ENCODE results near the gene UBTF. TPM values are rescaled to one million over a fixed set of nuclear protein-coding genes. Genes with fewer than 3 reads are reported as not detected.

UBTF gene
- total and polyA plus RNA-seq, 2 donors = 70.1 to 91.6 TPM

- no peaks in the 10 kb centered on the region for H3K9me3 ChIP-seq (ENCODE audit: control insufficient read depth in 2 of 2, insufficient read depth in 1 of 2, low read length in 1 of 2)
- DNase-seq (ENCODE audit: low read depth in 6 of 9, low spot score in 9 of 9) = no peak
- H3K4me1 ChIP-seq (ENCODE audit: control insufficient read depth in 2 of 2, insufficient read depth in 2 of 2, low read length in 2 of 2) = peaks cover 31 to 47% of the 10 kb centered on the region in 2 donors
- no peak overlapping the region for H3K4me3 ChIP-seq (ENCODE audit: low read length in 2 of 2)
- WGBS = 95% methylated on average over 30 of the region's 30 CpGs
- H3K27ac ChIP-seq (ENCODE audit: low read depth in 1 of 2, low read length in 1 of 2) = peak overlapping the region; percentile 15 to 24
- no peaks in the 10 kb centered on the region for H3K27me3 ChIP-seq (ENCODE audit: control insufficient read depth in 2 of 2, insufficient read depth in 1 of 2, low read length in 1 of 2)
- peaks cover 91 to 92% of the 10 kb centered on the region in 2 donors for H3K36me3 ChIP-seq (ENCODE audit: control insufficient read depth in 2 of 2, insufficient read depth in 2 of 2, low read length in 1 of 2)
Observed at GRCh38 chr17:44211281-44212265, 7.9 kb downstream of the UBTF start.

GRCh38 chr17:44210342-44211192 is 8.9 kb downstream of the UBTF start:
- Histone ChIP-seq H3K36me3 (ENCODE audit: control insufficient read depth in 2 of 2, insufficient read depth in 2 of 2, low read length in 1 of 2) (peaks cover 82 to 86% of the 10 kb centered on the region in 2 donors), H3K27ac (ENCODE audit: low read depth in 1 of 2, low read length in 1 of 2) (peak overlapping the region; percentile 24 to 25), H3K27me3 (ENCODE audit: control insufficient read depth in 2 of 2, insufficient read depth in 1 of 2, low read length in 1 of 2) (no peaks in the 10 kb centered on the region), H3K4me3 (ENCODE audit: low read length in 2 of 2) (peak overlapping the region in 1 of 2 donors; percentile 11), H3K9me3 (ENCODE audit: control insufficient read depth in 2 of 2, insufficient read depth in 1 of 2, low read length in 1 of 2) (no peaks in the 10 kb centered on the region), H3K4me1 (ENCODE audit: control insufficient read depth in 2 of 2, insufficient read depth in 2 of 2, low read length in 2 of 2) (peaks cover 24 to 37% of the 10 kb centered on the region in 2 donors)
- peak in 6 of 9 donors; percentile 77 to 94 (median 84) for DNase-seq (ENCODE audit: low read depth in 6 of 9, low spot score in 9 of 9)
- 37% methylated on average over 64 of the region's 64 CpGs for WGBS

GRCh38 chr17:44209786-44210341 is 9.6 kb downstream of the UBTF start:
- WGBS = 87% methylated on average over 11 of the region's 11 CpGs
- Histone ChIP-seq H3K9me3 (ENCODE audit: control insufficient read depth in 2 of 2, insufficient read depth in 1 of 2, low read length in 1 of 2) (no peaks in the 10 kb centered on the region), H3K4me3 (ENCODE audit: low read length in 2 of 2) (peak overlapping the region in 1 of 2 donors; percentile 11), H3K36me3 (ENCODE audit: control insufficient read depth in 2 of 2, insufficient read depth in 2 of 2, low read length in 1 of 2) (peaks cover 75 to 79% of the 10 kb centered on the region in 2 donors), H3K4me1 (ENCODE audit: control insufficient read depth in 2 of 2, insufficient read depth in 2 of 2, low read length in 2 of 2) (peaks cover 17 to 30% of the 10 kb centered on the region in 2 donors), H3K27me3 (ENCODE audit: control insufficient read depth in 2 of 2, insufficient read depth in 1 of 2, low read length in 1 of 2) (no peaks in the 10 kb centered on the region), H3K27ac (ENCODE audit: low read depth in 1 of 2, low read length in 1 of 2) (peak overlapping the region in 1 of 2 donors; percentile 25)
- DNase-seq (ENCODE audit: low read depth in 6 of 9, low spot score in 9 of 9) = no peak

GRCh38 chr17:44207743-44208142 is 11.7 kb downstream of the UBTF start:
- Histone ChIP-seq H3K36me3 (ENCODE audit: control insufficient read depth in 2 of 2, insufficient read depth in 2 of 2, low read length in 1 of 2) (peaks cover 54 to 60% of the 10 kb centered on the region in 2 donors), H3K4me3 (ENCODE audit: low read length in 2 of 2) (no peak overlapping the region), H3K9me3 (ENCODE audit: control insufficient read depth in 2 of 2, insufficient read depth in 1 of 2, low read length in 1 of 2) (no peaks in the 10 kb centered on the region), H3K4me1 (ENCODE audit: control insufficient read depth in 2 of 2, insufficient read depth in 2 of 2, low read length in 2 of 2) (peaks cover 19 to 25% of the 10 kb centered on the region in 2 donors), H3K27me3 (ENCODE audit: control insufficient read depth in 2 of 2, insufficient read depth in 1 of 2, low read length in 1 of 2) (no peaks in the 10 kb centered on the region), H3K27ac (ENCODE audit: low read depth in 1 of 2, low read length in 1 of 2) (no peak overlapping the region)
- 93% methylated on average over 5 of the region's 5 CpGs for WGBS
- DNase-seq (ENCODE audit: low read depth in 6 of 9, low spot score in 9 of 9) = no peak

GRCh38 chr17:44207319-44207718 is 12.2 kb downstream of the UBTF start:
- H3K27me3 ChIP-seq (ENCODE audit: control insufficient read depth in 2 of 2, insufficient read depth in 1 of 2, low read length in 1 of 2) = no peaks in the 10 kb centered on the region
- peaks cover 52 to 57% of the 10 kb centered on the region in 2 donors for H3K36me3 ChIP-seq (ENCODE audit: control insufficient read depth in 2 of 2, insufficient read depth in 2 of 2, low read length in 1 of 2)
- H3K9me3 ChIP-seq (ENCODE audit: control insufficient read depth in 2 of 2, insufficient read depth in 1 of 2, low read length in 1 of 2) = no peaks in the 10 kb centered on the region
- peaks cover 19 to 25% of the 10 kb centered on the region in 2 donors for H3K4me1 ChIP-seq (ENCODE audit: control insufficient read depth in 2 of 2, insufficient read depth in 2 of 2, low read length in 2 of 2)
- DNase-seq (ENCODE audit: low read depth in 6 of 9, low spot score in 9 of 9) = no peak
- no peak overlapping the region for H3K4me3 ChIP-seq (ENCODE audit: low read length in 2 of 2)
- H3K27ac ChIP-seq (ENCODE audit: low read depth in 1 of 2, low read length in 1 of 2) = no peak overlapping the region
- 97% methylated on average over 17 of the region's 17 CpGs for WGBS

- H3K27ac ChIP-seq (ENCODE audit: low read depth in 1 of 2, low read length in 1 of 2) = no peak overlapping the region
- no peaks in the 10 kb centered on the region for H3K9me3 ChIP-seq (ENCODE audit: control insufficient read depth in 2 of 2, insufficient read depth in 1 of 2, low read length in 1 of 2)
- WGBS = 94% methylated on average over 6 of the region's 6 CpGs
- H3K27me3 ChIP-seq (ENCODE audit: control insufficient read depth in 2 of 2, insufficient read depth in 1 of 2, low read length in 1 of 2) = no peaks in the 10 kb centered on the region
- H3K4me3 ChIP-seq (ENCODE audit: low read length in 2 of 2) = no peak overlapping the region
- DNase-seq (ENCODE audit: low read depth in 6 of 9, low spot score in 9 of 9) = no peak
- H3K36me3 ChIP-seq (ENCODE audit: control insufficient read depth in 2 of 2, insufficient read depth in 2 of 2, low read length in 1 of 2) = peaks cover 50 to 52% of the 10 kb centered on the region in 2 donors
- H3K4me1 ChIP-seq (ENCODE audit: control insufficient read depth in 2 of 2, insufficient read depth in 2 of 2, low read length in 2 of 2) = peaks cover 19 to 25% of the 10 kb centered on the region in 2 donors
Observed at GRCh38 chr17:44206825-44207155, 12.7 kb downstream of the UBTF start.

DNA sequence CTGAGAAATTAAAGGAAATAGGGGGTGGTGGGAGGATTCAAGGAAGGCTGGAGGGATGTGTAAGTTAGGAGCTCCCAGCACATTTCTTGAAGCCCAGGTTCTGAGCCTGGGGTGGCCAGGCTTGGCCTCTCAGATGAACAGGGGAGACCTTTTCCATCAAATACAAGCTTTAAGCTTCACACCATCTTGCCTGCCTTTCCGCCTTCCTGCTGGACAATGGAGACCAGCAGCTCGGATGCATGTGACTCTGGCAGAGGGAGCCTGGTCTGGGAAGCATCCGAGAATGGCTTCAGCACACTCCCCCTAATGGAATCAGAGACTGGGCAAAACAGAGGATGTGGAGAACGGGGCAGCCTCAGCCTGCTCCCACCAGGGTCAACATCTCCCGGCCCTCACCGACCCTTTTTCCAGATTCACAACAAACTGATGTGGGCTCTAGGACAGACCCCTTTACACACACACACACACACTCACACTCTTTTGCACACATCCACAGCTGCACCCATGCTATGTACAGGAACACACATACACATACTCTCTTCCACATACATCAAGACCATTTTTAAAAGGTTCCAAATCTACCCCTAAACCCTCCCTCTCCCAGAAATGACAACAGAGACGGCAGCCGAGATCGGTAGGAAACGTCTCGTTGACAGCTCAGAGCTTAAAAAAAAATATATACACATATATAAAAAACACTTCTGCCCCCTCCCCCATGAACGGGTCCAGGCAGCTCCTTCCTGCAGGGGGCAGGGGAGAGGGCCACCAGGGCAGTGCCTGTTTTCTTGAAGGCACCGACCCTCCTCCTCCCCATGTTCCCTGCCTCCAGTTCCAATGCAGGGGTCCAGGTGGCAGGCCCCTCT is 13.3 kb downstream of the UBTF start:
- Histone ChIP-seq H3K27me3 (ENCODE audit: control insufficient read depth in 2 of 2, insufficient read depth in 1 of 2, low read length in 1 of 2) (no peaks in the 10 kb centered on the region), H3K27ac (ENCODE audit: low read depth in 1 of 2, low read length in 1 of 2) (no peak overlapping the region), H3K4me3 (ENCODE audit: low read length in 2 of 2) (no peak overlapping the region), H3K4me1 (ENCODE audit: control insufficient read depth in 2 of 2, insufficient read depth in 2 of 2, low read length in 2 of 2) (peaks cover 19 to 22% of the 10 kb centered on the region in 2 donors), H3K9me3 (ENCODE audit: control insufficient read depth in 2 of 2, insufficient read depth in 1 of 2, low read length in 1 of 2) (no peaks in the 10 kb centered on the region), H3K36me3 (ENCODE audit: control insufficient read depth in 2 of 2, insufficient read depth in 2 of 2, low read length in 1 of 2) (peaks cover 44 to 47% of the 10 kb centered on the region in 2 donors)
- no peak for DNase-seq (ENCODE audit: low read depth in 6 of 9, low spot score in 9 of 9)
- 87% methylated on average over 13 of the region's 13 CpGs for WGBS

DNA sequence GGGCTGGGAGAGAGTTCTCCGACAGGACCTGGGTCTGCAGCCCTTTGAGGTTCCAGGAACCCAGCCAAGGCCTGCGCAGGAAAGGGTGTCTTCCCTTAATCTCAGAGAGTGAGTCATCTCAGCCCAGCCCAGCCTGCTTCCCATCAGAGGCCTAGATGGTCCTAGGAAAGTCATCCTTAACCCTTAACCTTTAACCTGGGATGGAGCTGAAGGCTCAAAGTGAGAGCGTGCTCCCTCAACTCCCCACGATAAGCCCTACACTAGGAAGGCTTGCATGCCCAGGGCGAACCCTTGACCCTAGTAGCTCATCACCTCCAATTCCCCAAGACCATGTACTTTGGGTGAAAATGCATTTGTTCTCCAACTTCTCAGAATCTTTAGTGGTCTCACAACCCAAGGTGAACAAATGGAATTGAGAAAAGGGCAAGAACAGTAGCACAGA is 15.0 kb downstream of the UBTF start:
- H3K4me3 ChIP-seq (ENCODE audit: low read length in 2 of 2) = no peak overlapping the region
- 90% methylated on average over 5 of the region's 5 CpGs for WGBS
- no peaks in the 10 kb centered on the region for H3K27me3 ChIP-seq (ENCODE audit: control insufficient read depth in 2 of 2, insufficient read depth in 1 of 2, low read length in 1 of 2)
- no peak overlapping the region for H3K27ac ChIP-seq (ENCODE audit: low read depth in 1 of 2, low read length in 1 of 2)
- H3K4me1 ChIP-seq (ENCODE audit: control insufficient read depth in 2 of 2, insufficient read depth in 2 of 2, low read length in 2 of 2) = peaks cover 9 to 16% of the 10 kb centered on the region in 2 donors
- peaks cover 30% of the 10 kb centered on the region in 2 donors for H3K36me3 ChIP-seq (ENCODE audit: control insufficient read depth in 2 of 2, insufficient read depth in 2 of 2, low read length in 1 of 2)
- H3K9me3 ChIP-seq (ENCODE audit: control insufficient read depth in 2 of 2, insufficient read depth in 1 of 2, low read length in 1 of 2) = no peaks in the 10 kb centered on the region
- DNase-seq (ENCODE audit: low read depth in 6 of 9, low spot score in 9 of 9) = no peak
